Breast epithelium (tissue), 4 donors: ENCODE results near the gene MUC20. TPM values are rescaled to one million over a fixed set of nuclear protein-coding genes. Genes with fewer than 3 reads are reported as not detected.

ENCODE experiments used
- DNase-seq, 2 donors: peaks; one replicate each; pipeline ENCODE4 v3.0.0-alpha.2; 2019; ENCODE audit warnings: low spot score in 2 of 2
- H3K27ac ChIP-seq, 2 donors: fragments of 200-600 bp; sonication (generic) in 1 of 2; one replicate each; pipeline ENCODE4 v1.5.1; 2016 to 2019; ENCODE audit warnings: mild to moderate bottlenecking in 1 of 2
- H3K27me3 ChIP-seq, 2 donors: fragments of 200-600 bp; sonication (generic) in 1 of 2; one replicate each; pipeline versions ENCODE4 v1.5.1 to v1.6.0; 2017 to 2019; ENCODE audit warnings: control low read depth in 1 of 2, mild to moderate bottlenecking in 1 of 2
- H3K36me3 ChIP-seq: fragments of 200-600 bp; one replicate; pipeline ENCODE4 v1.5.1; 2019
- H3K4me1 ChIP-seq, 2 donors: fragments of 200-600 bp; sonication (generic); one replicate each; pipeline ENCODE4 v1.5.1; 2016 to 2019; ENCODE audit warnings: control low read depth in 1 of 2
- H3K4me3 ChIP-seq, 3 donors: fragments of 200-600 bp; sonication (generic); 1 replicate in 2 of 3; 2 replicates in 1 of 3; pipeline ENCODE4 v1.5.1; 2016 to 2019; ENCODE audit warnings: mild to moderate bottlenecking in 3 of 3, moderate library complexity in 2 of 3
- H3K9me3 ChIP-seq, 2 donors: fragments of 200-600 bp; sonication (generic) in 1 of 2; one replicate each; pipeline ENCODE4 v1.5.1; 2016 to 2019; ENCODE audit warnings: control low read depth in 1 of 2
- POLR2A ChIP-seq: fragments of 450-650 bp; IDR thresholded peaks from one replicate; pipeline ENCODE4 v1.6.1; 2016; ENCODE audit warnings: antibody characterized with exemption, mild to moderate bottlenecking, moderate library complexity
- POLR2AphosphoS5 ChIP-seq, 3 donors: sonication (generic); formaldehyde crosslinking; IDR thresholded peaks; one replicate each; pipeline ENCODE4 v1.6.1; 2017; ENCODE audit warnings: antibody characterized with exemption in 3 of 3
- intact Hi-C: fragments of 100-400 bp; cut with DNase I; formaldehyde crosslinking; loops from one replicate; pipeline ENCODE4 v1.15.1; 2023; ENCODE audit warnings: low total_unique reads
- total RNA-seq, 3 donors: library from RNA; depleted of rRNA; stranded (reverse); fragments of >200 nt; gene quantifications; one replicate each; pipeline ENCODE4 v1.1.0, GENCODE V29; 2016
- TF ChIP-seq, protein P1 (sequence below), 3 donors: fragments of 450-650 bp; IDR thresholded peaks; one replicate each; pipeline ENCODE4 v1.5.1; 2016 to 2017; ENCODE audit warnings: antibody characterized with exemption in 3 of 3, mild to moderate bottlenecking in 3 of 3, moderate library complexity in 3 of 3

The MUC20 gene
- total RNA-seq, 3 donors from 2014 or later = 2.7 to 24.3 (median 20.1) TPM

- no peak for TF ChIP-seq POLR2A
- TF ChIP-seq, protein P1, sequence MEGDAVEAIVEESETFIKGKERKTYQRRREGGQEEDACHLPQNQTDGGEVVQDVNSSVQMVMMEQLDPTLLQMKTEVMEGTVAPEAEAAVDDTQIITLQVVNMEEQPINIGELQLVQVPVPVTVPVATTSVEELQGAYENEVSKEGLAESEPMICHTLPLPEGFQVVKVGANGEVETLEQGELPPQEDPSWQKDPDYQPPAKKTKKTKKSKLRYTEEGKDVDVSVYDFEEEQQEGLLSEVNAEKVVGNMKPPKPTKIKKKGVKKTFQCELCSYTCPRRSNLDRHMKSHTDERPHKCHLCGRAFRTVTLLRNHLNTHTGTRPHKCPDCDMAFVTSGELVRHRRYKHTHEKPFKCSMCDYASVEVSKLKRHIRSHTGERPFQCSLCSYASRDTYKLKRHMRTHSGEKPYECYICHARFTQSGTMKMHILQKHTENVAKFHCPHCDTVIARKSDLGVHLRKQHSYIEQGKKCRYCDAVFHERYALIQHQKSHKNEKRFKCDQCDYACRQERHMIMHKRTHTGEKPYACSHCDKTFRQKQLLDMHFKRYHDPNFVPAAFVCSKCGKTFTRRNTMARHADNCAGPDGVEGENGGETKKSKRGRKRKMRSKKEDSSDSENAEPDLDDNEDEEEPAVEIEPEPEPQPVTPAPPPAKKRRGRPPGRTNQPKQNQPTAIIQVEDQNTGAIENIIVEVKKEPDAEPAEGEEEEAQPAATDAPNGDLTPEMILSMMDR (IDR thresholded peaks at IDR 0.05) = no peak
- TF ChIP-seq POLR2AphosphoS5 (IDR thresholded peaks at IDR 0.05) = no peak
- intact Hi-C loops = no loop called here
- DNase-seq = no peak
These were observed 8.9 kb downstream of the MUC20 start for GRCh38 chr3:195729476-195730251.

DNA sequence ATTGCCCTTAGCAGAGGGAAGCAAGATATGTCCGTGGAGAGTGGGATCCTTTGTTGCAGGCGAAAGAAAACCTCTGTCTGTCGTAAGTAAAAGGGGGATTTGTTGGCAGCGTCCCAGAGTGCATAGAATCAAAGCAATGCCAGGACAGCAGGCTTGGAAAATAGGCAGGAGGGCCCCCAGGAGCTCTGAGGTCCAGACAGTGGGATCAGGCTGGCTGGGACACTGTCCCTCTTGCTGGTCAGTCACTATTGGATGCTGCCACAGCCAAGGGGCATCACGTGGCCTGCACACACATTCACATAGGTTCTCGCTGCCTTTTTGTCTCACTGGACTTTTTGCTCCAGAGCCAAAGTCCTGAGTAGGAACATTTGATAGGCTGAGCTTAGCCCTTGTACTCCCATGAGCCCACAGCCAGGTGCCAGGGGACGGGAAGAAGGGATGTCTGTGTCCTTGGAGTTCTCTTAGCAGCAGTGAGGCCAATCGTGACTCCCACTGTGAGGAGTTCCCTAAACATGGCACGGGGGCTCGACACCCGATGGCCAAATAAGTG, 10.7 kb downstream of the MUC20 start:
- Histone ChIP-seq H3K36me3 (no peaks in the 10 kb centered on the region), H3K27me3 (no peaks in the 10 kb centered on the region), H3K27ac (no peak overlapping the region), H3K9me3 (no peaks in the 10 kb centered on the region), H3K4me1 (no peaks in the 10 kb centered on the region), H3K4me3 (no peak overlapping the region)
- no peak for DNase-seq
- intact Hi-C loops = no loop called here
- TF ChIP-seq, protein P1 (IDR thresholded peaks at IDR 0.05) = no peak
- no peak for TF ChIP-seq POLR2AphosphoS5 (IDR thresholded peaks at IDR 0.05)
- TF ChIP-seq POLR2A = no peak

More at GRCh38 chr3:195729476-195730251, 8.9 kb downstream of the MUC20 start:
- no peak overlapping the region for H3K4me3 ChIP-seq
- no peaks in the 10 kb centered on the region for H3K4me1 ChIP-seq
- H3K36me3 ChIP-seq = no peaks in the 10 kb centered on the region
- H3K9me3 ChIP-seq = no peaks in the 10 kb centered on the region
- no peaks in the 10 kb centered on the region for H3K27me3 ChIP-seq
- no peak overlapping the region for H3K27ac ChIP-seq

DNA sequence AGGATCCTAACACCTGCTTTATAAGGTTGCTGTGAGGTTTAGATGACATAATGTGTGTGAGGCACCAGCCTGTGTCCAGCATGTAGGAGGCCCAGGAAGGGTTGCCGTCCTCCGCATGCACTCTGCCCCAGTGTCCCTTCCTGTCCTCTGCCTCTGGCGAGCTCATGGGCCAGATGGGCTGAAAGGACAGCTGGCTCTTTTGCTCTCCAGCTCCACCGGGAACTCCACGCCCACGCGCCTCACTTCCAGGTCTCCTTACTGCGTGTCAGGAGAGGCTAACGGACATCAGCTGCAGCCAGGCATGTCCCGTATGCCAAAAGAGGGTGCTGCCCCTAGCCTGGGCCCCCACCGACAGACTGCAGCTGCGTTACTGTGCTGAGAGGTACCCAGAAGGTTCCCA, 12.2 kb downstream of the MUC20 start:
- Histone ChIP-seq H3K9me3 (no peaks in the 10 kb centered on the region), H3K4me3 (no peak overlapping the region), H3K27ac (no peak overlapping the region), H3K4me1 (no peaks in the 10 kb centered on the region), H3K36me3 (no peaks in the 10 kb centered on the region), H3K27me3 (no peaks in the 10 kb centered on the region)
- no peak for DNase-seq
- TF ChIP-seq POLR2AphosphoS5 (IDR thresholded peaks at IDR 0.05) (no peak), POLR2A (no peak)
- TF ChIP-seq, protein P1 (IDR thresholded peaks at IDR 0.05) = no peak
- intact Hi-C loops = no loop called here

DNA sequence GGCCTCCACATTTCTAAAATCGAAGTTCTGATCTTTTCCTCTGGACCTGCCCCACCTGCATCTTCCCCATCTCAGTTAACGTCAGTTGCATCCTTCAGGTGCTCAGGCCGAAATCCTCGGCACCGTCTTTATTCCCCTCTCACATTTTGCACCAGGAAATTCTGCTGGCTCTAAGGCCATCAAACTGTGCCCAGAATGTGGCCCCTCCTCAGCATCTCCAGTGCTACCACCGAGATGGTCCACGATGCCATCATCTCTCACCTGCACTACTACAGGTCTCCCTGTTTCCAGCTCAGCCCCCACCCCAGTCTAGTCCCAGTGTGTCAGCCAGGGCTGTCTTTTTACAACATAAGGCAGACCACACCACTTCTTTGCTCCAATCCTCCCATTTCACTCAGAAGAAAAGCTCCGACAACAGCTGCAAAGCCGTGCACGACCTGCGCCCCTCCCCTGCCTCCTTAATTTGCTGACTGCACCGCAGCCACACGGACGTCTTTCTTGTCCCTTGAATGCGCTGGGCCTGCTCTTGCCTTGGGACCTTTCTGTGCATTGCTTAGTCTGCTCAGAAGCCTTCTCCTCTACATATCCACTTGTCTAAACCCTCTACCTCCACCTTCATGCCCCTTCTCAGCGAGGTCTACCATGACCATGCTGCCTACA, 14.4 kb downstream of the MUC20 start:
- Histone ChIP-seq H3K4me3 (no peak overlapping the region), H3K27ac (no peak overlapping the region), H3K4me1 (no peaks in the 10 kb centered on the region), H3K27me3 (no peaks in the 10 kb centered on the region), H3K36me3 (no peaks in the 10 kb centered on the region), H3K9me3 (no peaks in the 10 kb centered on the region)
- intact Hi-C loops = no loop called here
- TF ChIP-seq POLR2AphosphoS5 (IDR thresholded peaks at IDR 0.05) = no peak
- TF ChIP-seq, protein P1 (IDR thresholded peaks at IDR 0.05) = no peak
- TF ChIP-seq POLR2A = no peak
- DNase-seq = no peak
